Progenitor cell of endocrine pancreas (in vitro differentiated cells): ENCODE measurements around the gene TMEM250. TPM values are rescaled to one million over a fixed set of nuclear protein-coding genes. Genes with fewer than 3 reads are reported as not detected.
"Not testable (repeated sequence)": the region's sequence is repeated elsewhere in the genome, so short reads cannot be mapped to it uniquely, and the experiment has no call there.

ENCODE experiments used
- DNase-seq: peaks from one replicate; pipeline ENCODE4 v3.0.0; 2021; ENCODE audit warnings: low spot score; ENCODE audit not compliant: unreplicated experiment
- H3K27ac Mint-ChIP-seq: 2 replicates; pipeline ENCODE4 v1.8.0; 2021; ENCODE audit warnings: mild to moderate bottlenecking, moderate library complexity, mixed read lengths
- H3K27me3 Mint-ChIP-seq: 2 replicates; pipeline ENCODE4 v1.8.0; 2021; ENCODE audit warnings: mixed read lengths
- H3K36me3 Mint-ChIP-seq: 2 replicates; pipeline ENCODE4 v1.8.0; 2022; ENCODE audit warnings: mixed read lengths; ENCODE audit not compliant: insufficient read depth
- H3K4me1 Mint-ChIP-seq: 2 replicates; pipeline ENCODE4 v1.8.0; 2021; ENCODE audit warnings: low read depth, mixed read lengths
- H3K4me3 Mint-ChIP-seq: 2 replicates; pipeline ENCODE4 v1.8.0; 2021; ENCODE audit warnings: low read depth, mild to moderate bottlenecking, moderate library complexity, mixed read lengths
- H3K9me3 Mint-ChIP-seq: 2 replicates; pipeline ENCODE4 v1.8.0; 2021; ENCODE audit warnings: low read depth, mixed read lengths
- total RNA-seq: library from RNA; stranded (reverse); gene quantifications from 2 replicates; pipeline ENCODE4 v1.2.1, GENCODE V29; 2021
- TF ChIP-seq, protein P1 (sequence below): fragments of 200-600 bp; sonication (generic); IDR thresholded peaks from one replicate; pipeline ENCODE4 v1.5.0; 2021; ENCODE audit warnings: antibody characterized with exemption, mild to moderate bottlenecking; ENCODE audit not compliant: unreplicated experiment

The TMEM250 gene
- total RNA-seq, 1 donor from 2014 or later: 39.5 TPM

DNA sequence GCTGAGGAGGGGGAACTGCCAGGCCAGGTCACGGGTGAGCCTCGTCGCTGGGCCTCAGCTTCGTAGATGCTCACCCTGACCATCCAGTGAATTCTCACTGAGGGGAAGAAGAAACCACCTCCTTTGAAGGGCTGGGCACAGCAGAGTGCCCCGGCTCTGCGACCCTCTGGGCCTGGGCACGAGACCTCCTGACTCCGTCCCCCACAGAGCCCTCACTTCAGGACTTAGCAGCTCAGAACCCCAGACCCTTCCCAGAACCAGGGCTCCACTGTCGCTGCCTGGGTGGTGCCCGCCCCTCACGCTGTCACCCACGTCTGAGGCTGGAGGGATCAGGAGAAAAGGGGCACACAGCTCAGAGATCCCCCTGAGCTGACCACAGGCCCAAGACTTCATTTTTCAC is 34.3 kb upstream of the TMEM250 start:
- no peak overlapping the region for H3K4me3 Mint-ChIP-seq
- DNase-seq: no peak

DNA sequence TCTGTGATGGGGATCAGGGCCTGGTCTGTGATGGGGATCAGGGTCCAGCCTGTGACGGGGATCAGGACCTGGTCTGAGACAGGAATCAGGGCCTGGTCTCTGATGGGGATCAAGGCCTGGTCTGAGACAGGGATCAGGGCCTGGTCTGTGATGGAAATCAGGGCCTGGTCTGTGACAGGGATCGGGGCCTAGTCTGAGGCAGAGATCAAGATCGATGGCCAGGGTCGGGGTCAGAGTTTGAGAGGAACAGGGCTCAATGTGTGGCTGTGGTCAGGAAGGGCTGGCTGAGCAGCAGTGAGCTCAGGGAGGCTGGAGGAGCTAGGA is 33.8 kb upstream of the TMEM250 start:
- no peaks in the 10 kb centered on the region for H3K9me3 Mint-ChIP-seq
- peaks cover 7% of the 10 kb centered on the region for H3K4me1 Mint-ChIP-seq
- no peak overlapping the region for H3K4me3 Mint-ChIP-seq
- peaks cover 6% of the 10 kb centered on the region for H3K27me3 Mint-ChIP-seq
- DNase-seq: no peak
- H3K36me3 Mint-ChIP-seq: no peaks in the 10 kb centered on the region
- TF ChIP-seq, protein P1, sequence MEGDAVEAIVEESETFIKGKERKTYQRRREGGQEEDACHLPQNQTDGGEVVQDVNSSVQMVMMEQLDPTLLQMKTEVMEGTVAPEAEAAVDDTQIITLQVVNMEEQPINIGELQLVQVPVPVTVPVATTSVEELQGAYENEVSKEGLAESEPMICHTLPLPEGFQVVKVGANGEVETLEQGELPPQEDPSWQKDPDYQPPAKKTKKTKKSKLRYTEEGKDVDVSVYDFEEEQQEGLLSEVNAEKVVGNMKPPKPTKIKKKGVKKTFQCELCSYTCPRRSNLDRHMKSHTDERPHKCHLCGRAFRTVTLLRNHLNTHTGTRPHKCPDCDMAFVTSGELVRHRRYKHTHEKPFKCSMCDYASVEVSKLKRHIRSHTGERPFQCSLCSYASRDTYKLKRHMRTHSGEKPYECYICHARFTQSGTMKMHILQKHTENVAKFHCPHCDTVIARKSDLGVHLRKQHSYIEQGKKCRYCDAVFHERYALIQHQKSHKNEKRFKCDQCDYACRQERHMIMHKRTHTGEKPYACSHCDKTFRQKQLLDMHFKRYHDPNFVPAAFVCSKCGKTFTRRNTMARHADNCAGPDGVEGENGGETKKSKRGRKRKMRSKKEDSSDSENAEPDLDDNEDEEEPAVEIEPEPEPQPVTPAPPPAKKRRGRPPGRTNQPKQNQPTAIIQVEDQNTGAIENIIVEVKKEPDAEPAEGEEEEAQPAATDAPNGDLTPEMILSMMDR: no peak
- H3K27ac Mint-ChIP-seq: no peak overlapping the region

More for the DNA sequence above, 34.3 kb upstream of the TMEM250 start:
- Mint-ChIP-seq H3K36me3 (no peaks in the 10 kb centered on the region), H3K27me3 (peaks cover 6% of the 10 kb centered on the region), H3K27ac (no peak overlapping the region), H3K9me3 (no peaks in the 10 kb centered on the region), H3K4me1 (peaks cover 9% of the 10 kb centered on the region)
- TF ChIP-seq, protein P1: no peak

DNA sequence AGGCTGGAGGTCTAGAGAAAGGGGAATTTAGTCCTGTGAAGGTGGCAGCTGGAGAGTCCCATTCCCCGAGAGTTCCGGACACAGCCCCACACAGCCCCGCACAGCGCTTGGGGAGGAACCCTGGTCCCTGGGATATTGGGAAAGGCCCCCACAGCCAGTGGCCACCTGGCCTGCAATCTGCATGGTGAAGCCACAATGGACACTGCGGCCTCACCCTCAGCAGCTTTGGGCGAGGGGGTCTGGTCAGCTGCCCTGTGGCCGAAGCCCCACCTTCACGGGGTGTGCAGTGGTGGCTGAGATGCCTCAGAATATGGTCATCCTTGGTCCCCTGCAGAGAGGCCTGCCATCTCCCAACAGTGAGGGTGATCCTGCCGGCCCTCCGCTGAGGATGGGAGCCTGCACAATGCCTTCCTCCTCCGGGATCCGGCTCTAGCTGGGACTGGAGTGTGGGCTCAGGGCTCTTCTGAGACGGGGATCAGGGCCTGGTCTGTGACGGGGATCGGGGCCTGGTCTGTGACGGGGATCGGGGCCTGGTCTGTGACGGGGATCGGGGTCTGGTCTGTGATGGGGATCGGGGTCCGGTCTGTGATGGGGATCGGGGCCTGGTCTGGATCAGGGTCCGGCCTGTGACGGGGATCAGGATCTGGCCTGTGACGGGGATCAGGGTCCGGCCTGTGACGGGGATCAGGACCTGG is 33.3 kb upstream of the TMEM250 start:
- DNase-seq: no peak
- Mint-ChIP-seq H3K4me3 (no peak overlapping the region), H3K27me3 (peaks cover 6% of the 10 kb centered on the region), H3K36me3 (no peaks in the 10 kb centered on the region), H3K27ac (no peak overlapping the region), H3K4me1 (peaks cover 5% of the 10 kb centered on the region), H3K9me3 (no peaks in the 10 kb centered on the region)
- TF ChIP-seq, protein P1: no peak

DNA sequence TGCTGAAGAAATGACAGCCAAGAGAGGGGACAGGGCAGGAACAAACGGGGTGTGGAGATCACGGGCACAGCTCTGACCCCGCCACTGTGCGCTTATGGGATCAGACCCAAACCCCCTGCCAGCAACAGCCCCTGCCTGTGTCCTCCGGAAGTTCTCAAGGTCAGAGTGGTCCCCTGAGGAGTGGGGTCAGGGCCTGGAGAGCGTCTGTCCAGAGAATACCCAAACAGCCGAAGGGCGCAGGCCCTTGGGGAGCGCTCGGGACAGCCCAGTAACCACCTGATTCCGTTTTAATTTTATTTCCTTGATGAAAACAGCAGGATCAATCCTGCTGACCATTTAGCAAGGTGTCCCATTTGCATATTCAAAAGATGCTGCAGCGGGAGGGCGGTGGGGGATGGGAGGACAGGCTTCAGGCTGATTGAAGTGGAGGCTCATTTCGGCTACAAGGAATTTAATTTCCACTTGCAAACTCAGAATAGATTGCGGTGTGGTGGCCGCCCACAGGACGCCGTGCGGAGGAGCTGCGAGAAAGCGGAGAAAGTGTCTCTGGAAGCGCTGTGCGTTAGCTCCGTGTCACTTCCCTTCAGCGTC is 32.6 kb upstream of the TMEM250 start:
- H3K27me3 Mint-ChIP-seq: peaks cover 6% of the 10 kb centered on the region
- no peaks in the 10 kb centered on the region for H3K36me3 Mint-ChIP-seq
- no peak overlapping the region for H3K27ac Mint-ChIP-seq
- DNase-seq: no peak
- TF ChIP-seq, protein P1: no peak
- no peaks in the 10 kb centered on the region for H3K9me3 Mint-ChIP-seq
- peaks cover 3% of the 10 kb centered on the region for H3K4me1 Mint-ChIP-seq
- no peak overlapping the region for H3K4me3 Mint-ChIP-seq

DNA sequence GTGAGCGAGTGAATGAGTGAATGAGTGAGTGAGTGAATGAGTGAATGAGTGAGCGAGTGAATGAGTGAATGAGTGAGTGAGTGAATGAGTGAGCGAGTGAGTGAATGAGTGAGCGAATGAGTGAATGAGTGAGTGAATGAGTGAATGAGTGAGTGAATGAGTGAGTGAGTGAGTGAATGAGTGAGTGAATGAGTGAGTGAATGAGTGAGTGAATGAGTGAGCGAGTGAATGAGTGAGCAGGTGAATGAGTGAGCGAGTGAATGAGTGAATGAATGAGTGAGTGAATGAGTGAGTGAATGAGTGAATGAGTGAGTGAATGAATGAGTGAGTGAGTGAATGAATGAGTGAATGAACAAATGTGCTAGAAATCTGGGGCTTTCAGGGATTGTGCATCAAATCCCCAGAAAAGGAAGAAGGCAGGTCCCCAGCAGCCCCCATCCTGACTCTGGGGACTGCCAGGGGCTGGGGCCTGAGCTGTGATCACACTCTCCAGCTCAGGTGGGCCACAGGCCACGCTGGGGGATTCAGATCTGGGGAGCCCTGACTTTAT is 32.1 kb upstream of the TMEM250 start:
- not testable (repeated sequence) for H3K27ac Mint-ChIP-seq, H3K4me3 Mint-ChIP-seq, DNase-seq, H3K9me3 Mint-ChIP-seq, H3K36me3 Mint-ChIP-seq, H3K27me3 Mint-ChIP-seq, H3K4me1 Mint-ChIP-seq

DNA sequence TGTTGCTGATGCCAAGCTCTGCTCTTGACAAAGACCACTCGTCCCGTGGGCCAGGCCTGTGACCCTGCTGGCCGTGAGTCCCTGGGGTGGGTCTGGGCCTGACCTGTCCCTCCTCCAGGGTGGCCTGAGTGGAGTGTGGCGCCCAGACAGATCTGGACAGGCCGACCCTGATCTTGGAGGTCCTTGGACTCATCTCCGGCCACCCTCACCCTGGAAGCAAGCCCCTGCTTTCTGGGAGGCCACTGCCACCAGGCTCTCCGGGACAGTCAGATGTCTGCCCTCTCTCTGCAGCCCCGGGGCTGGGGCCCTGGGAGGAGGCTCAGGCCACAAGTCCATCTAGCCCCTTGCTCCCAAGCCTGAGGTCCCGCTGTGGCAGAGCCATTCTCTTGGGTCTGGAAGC is 31.2 kb upstream of the TMEM250 start:
- Mint-ChIP-seq H3K27ac (no peak overlapping the region), H3K27me3 (peaks cover 6% of the 10 kb centered on the region), H3K4me3 (no peak overlapping the region), H3K36me3 (no peaks in the 10 kb centered on the region), H3K9me3 (no peaks in the 10 kb centered on the region), H3K4me1 (no peaks in the 10 kb centered on the region)
- TF ChIP-seq, protein P1: no peak
- DNase-seq: no peak
